ENCODE results near the gene PCDH1.

- TF ChIP-seq CTCF (IDR thresholded peaks at IDR 0.05; ENCODE audit: low read length) (no peak), EZH2 (IDR thresholded peaks at IDR 0.05; ENCODE audit: borderline replicate concordance, low read length) (no peak)
Measured at GRCh38 chr5:141910271-141910673, 32.1 kb upstream of the PCDH1 start.

Data from OCI-LY1 (cell line).